ENCODE data around the gene STRAP.
"Not testable (repeated sequence)": the region's sequence is repeated elsewhere in the genome, so short reads cannot be mapped to it uniquely, and the experiment has no call there.

The STRAP gene

GRCh38 chr12:15928346-15928745 lies 46.2 kb downstream of the STRAP start:
- no peak for DNase-seq (ENCODE audit: low spot score)

GRCh38 chr12:15928870-15929571 lies 46.8 kb downstream of the STRAP start:
- DNase-seq (ENCODE audit: low spot score) = no peak

GRCh38 chr12:15931590-15932053 lies 49.4 kb downstream of the STRAP start:
- peak; percentile 83 for DNase-seq (ENCODE audit: low spot score)

- no peak for DNase-seq (ENCODE audit: low spot score)
Observed at GRCh38 chr12:15932327-15932726, 50.1 kb downstream of the STRAP start.

GRCh38 chr12:15932971-15933370 lies 50.8 kb downstream of the STRAP start:
- DNase-seq (ENCODE audit: low spot score) = no peak

- DNase-seq (ENCODE audit: low spot score) = no peak
Observed at GRCh38 chr12:15933751-15934150, 51.6 kb downstream of the STRAP start.

GRCh38 chr12:15936751-15937150 lies 54.6 kb downstream of the STRAP start:
- no peak for DNase-seq (ENCODE audit: low spot score)

- no peak for DNase-seq (ENCODE audit: low spot score)
Observed at GRCh38 chr12:15937902-15938301, 55.7 kb downstream of the STRAP start.

- peak; percentile 31 for DNase-seq (ENCODE audit: low spot score)
Observed at GRCh38 chr12:15939111-15939510, 56.9 kb downstream of the STRAP start.

GRCh38 chr12:15942475-15942874 lies 60.3 kb downstream of the STRAP start:
- no peak for DNase-seq (ENCODE audit: low spot score)

GRCh38 chr12:15943519-15943918 lies 61.3 kb downstream of the STRAP start:
- not testable (repeated sequence) for DNase-seq (ENCODE audit: low spot score)

- not testable (repeated sequence) for DNase-seq (ENCODE audit: low spot score)
Observed at GRCh38 chr12:15948461-15948860, 66.3 kb downstream of the STRAP start.
